Measurements from ENCODE around the gene FILIP1L. TPM values are rescaled to one million over a fixed set of nuclear protein-coding genes. Genes with fewer than 3 reads are reported as not detected.

FILIP1L gene
- total RNA-seq, 4 donors from 2014 or later, result 87.1 to 115 (median 99.6) TPM

GRCh38 chr3:99848433-99848832 is 265.9 kb downstream of the FILIP1L start:
- in situ Hi-C loops (cut with MboI; ENCODE audit: low sequenced_read_pairs in 4 of 4), result loop anchor here in 3 of 4 donors (25.0 kb wide), 1 partner anchor 214 kb away; no protein-coding TSS in a partner anchor
- intact Hi-C loops (cut with DNase I; ENCODE audit: low total_unique reads), result loop anchor here (5.0 kb wide), 1 partner anchor 59 kb away; no protein-coding TSS in a partner anchor

GRCh38 chr3:99846477-99847160 is 267.7 kb downstream of the FILIP1L start:
- no peak for TF ChIP-seq CTCF (IDR thresholded peaks at IDR 0.05 in 4 of 5, conservative IDR thresholded peaks at IDR 0.05 in 1 of 5)
- DNase-seq (no peak), ATAC-seq (peak; percentile 46 to 51)
- in situ Hi-C loops (cut with MboI; ENCODE audit: low sequenced_read_pairs in 4 of 4), result loop anchor here in 3 of 4 donors (25.0 kb wide), 1 partner anchor 216 kb away; no protein-coding TSS in a partner anchor
- H3K4me3 ChIP-seq, result no peak overlapping the region
- peak overlapping the region; percentile 61 to 79 (median 72) for H3K27ac ChIP-seq
- intact Hi-C loops (cut with DNase I; ENCODE audit: low total_unique reads), result loop anchor here (5.0 kb wide), 1 partner anchor 61 kb away; no protein-coding TSS in a partner anchor
- no peaks in the 10 kb centered on the region for H3K9me3 ChIP-seq
- H3K4me1 ChIP-seq, result peaks cover 45 to 52% of the 10 kb centered on the region in 2 donors
- H3K36me3 ChIP-seq, result peaks cover 0 to 19% of the 10 kb centered on the region in 2 donors
- no peaks in the 10 kb centered on the region for H3K27me3 ChIP-seq

More at GRCh38 chr3:99848433-99848832, 265.9 kb downstream of the FILIP1L start:
- no peaks in the 10 kb centered on the region for H3K9me3 ChIP-seq
- no peaks in the 10 kb centered on the region for H3K27me3 ChIP-seq
- H3K27ac ChIP-seq, result peak overlapping the region in 3 of 4 donors; percentile 31 to 77 (median 68)
- no peak overlapping the region for H3K4me3 ChIP-seq
- TF ChIP-seq CTCF (IDR thresholded peaks at IDR 0.05 in 4 of 5, conservative IDR thresholded peaks at IDR 0.05 in 1 of 5), result no peak
- no peak for TF ChIP-seq POLR2A (IDR thresholded peaks at IDR 0.05)
- H3K36me3 ChIP-seq, result peaks cover 0 to 19% of the 10 kb centered on the region in 2 donors
- H3K4me1 ChIP-seq, result peaks cover 48 to 56% of the 10 kb centered on the region in 2 donors
- ATAC-seq, result no peak
- no peak for DNase-seq

GRCh38 chr3:99845999-99846398 is 268.3 kb downstream of the FILIP1L start:
- Histone ChIP-seq H3K4me1 (peaks cover 45 to 52% of the 10 kb centered on the region in 2 donors), H3K36me3 (peaks cover 0 to 17% of the 10 kb centered on the region in 2 donors), H3K4me3 (no peak overlapping the region), H3K27me3 (no peaks in the 10 kb centered on the region), H3K27ac (peak overlapping the region; percentile 61 to 79 (median 72)), H3K9me3 (no peaks in the 10 kb centered on the region)
- DNase-seq (no peak), ATAC-seq (no peak)
- intact Hi-C loops (cut with DNase I; ENCODE audit: low total_unique reads) (loop anchor here (5.0 kb wide), 1 partner anchor 61 kb away; no protein-coding TSS in a partner anchor), in situ Hi-C loops (cut with MboI; ENCODE audit: low sequenced_read_pairs in 4 of 4) (loop anchor here in 3 of 4 donors (25.0 kb wide), 1 partner anchor 216 kb away; no protein-coding TSS in a partner anchor)
- no peak for TF ChIP-seq CTCF (IDR thresholded peaks at IDR 0.05 in 4 of 5, conservative IDR thresholded peaks at IDR 0.05 in 1 of 5)
- no peak for TF ChIP-seq POLR2A (IDR thresholded peaks at IDR 0.05)

- ATAC-seq, result no peak
- peaks cover 45 to 52% of the 10 kb centered on the region in 2 donors for H3K4me1 ChIP-seq
- in situ Hi-C loops (cut with MboI; ENCODE audit: low sequenced_read_pairs in 4 of 4), result loop anchor here in 3 of 4 donors (25.0 kb wide), 1 partner anchor 217 kb away; no protein-coding TSS in a partner anchor
Observed at GRCh38 chr3:99845331-99845730, 269.0 kb downstream of the FILIP1L start.

More at GRCh38 chr3:99845331-99845730, 269.0 kb downstream of the FILIP1L start:
- peak overlapping the region; percentile 61 to 79 (median 72) for H3K27ac ChIP-seq
- no peak for TF ChIP-seq POLR2A (IDR thresholded peaks at IDR 0.05)
- TF ChIP-seq CTCF (IDR thresholded peaks at IDR 0.05 in 4 of 5, conservative IDR thresholded peaks at IDR 0.05 in 1 of 5), result no peak
- no peak for DNase-seq
- no peaks in the 10 kb centered on the region for H3K27me3 ChIP-seq
- intact Hi-C loops (cut with DNase I; ENCODE audit: low total_unique reads), result loop anchor here (5.0 kb wide), 1 partner anchor 62 kb away; no protein-coding TSS in a partner anchor
- H3K4me3 ChIP-seq, result no peak overlapping the region
- no peaks in the 10 kb centered on the region for H3K9me3 ChIP-seq
- H3K36me3 ChIP-seq, result peaks cover 0 to 11% of the 10 kb centered on the region in 2 donors
